GM12891 (cell line): ENCODE measurements around the gene PREX1.

Experiments
- DNase-seq: peaks from one replicate; pipeline ENCODE4 v3.0.0; 2011; ENCODE audit warnings: low spot score; ENCODE audit not compliant: insufficient read length
- FAIRE-seq: peaks from 2 replicates; lab custom pipeline; 2011; peaks lifted over from hg19 to GRCh38; lab: Jason Lieb, UNC
- PAX5 ChIP-seq: IDR thresholded peaks from 2 replicates; pipeline ENCODE4 v1.6.1; 2011; ENCODE audit warnings: low read length, moderate library complexity, mild to moderate bottlenecking; ENCODE audit not compliant: insufficient read depth, severe bottlenecking
- POLR2A ChIP-seq: IDR thresholded peaks from 2 replicates; pipeline ENCODE4 v1.6.1; 2011; ENCODE audit warnings: low read depth, low read length, control low read depth
- POLR2AphosphoS5 ChIP-seq: IDR thresholded peaks from 2 replicates; pipeline ENCODE4 v1.6.1; 2011; ENCODE audit warnings: low read depth, low read length, control low read depth
- POU2F2 ChIP-seq: IDR thresholded peaks from 2 replicates; pipeline ENCODE4 v1.6.1; 2011; ENCODE audit warnings: low read depth, mild to moderate bottlenecking, control low read depth, low read length, moderate library complexity
- SPI1 ChIP-seq: IDR thresholded peaks from 2 replicates; pipeline ENCODE4 v1.6.1; 2011; ENCODE audit warnings: low read depth, low read length, control low read depth
- TAF1 ChIP-seq: IDR thresholded peaks from 2 replicates; pipeline ENCODE4 v1.6.1; 2011; ENCODE audit warnings: low read depth, low read length, control low read depth

PREX1 gene

DNA sequence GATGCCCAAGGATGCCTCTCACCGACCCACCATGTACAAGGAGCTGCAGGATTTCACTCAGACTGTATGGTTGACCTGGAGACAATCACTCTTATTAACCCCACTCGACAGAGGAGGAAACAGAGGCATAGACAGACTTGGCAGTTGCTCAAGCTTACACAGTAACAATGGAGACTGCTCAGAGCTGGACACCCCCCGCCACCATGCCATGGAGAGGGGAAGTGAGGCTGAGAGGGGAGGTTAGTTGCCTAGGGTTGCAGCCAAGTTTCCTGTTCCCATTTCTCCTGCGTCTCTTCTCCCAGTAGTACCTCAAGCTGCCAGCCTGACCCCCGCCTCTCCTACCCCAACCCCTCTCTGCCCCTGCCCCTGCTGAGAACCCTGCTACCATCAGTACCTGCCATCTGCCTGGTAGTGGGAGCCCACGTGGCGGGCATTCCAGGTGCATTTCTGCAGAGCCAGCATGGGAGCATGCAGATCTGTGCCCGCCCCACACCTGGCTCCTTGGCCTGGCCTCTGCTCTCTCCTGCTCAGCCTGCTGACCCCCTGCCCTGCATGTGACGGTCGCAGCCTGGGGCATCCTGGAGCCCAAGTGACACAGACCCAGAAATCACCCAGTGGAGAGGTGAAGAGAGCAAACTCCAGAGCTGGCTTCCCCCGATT is 157.7 kb downstream of the PREX1 start:
- no peak for FAIRE-seq
- DNase-seq, result no peak
- TF ChIP-seq POU2F2, result no peak
- no peak for TF ChIP-seq SPI1
- no peak; the same call in 1 of the 2 replicates for TF ChIP-seq POLR2AphosphoS5
- TF ChIP-seq POLR2A, result no peak
- no peak for TF ChIP-seq TAF1
- TF ChIP-seq PAX5, result no peak

DNA sequence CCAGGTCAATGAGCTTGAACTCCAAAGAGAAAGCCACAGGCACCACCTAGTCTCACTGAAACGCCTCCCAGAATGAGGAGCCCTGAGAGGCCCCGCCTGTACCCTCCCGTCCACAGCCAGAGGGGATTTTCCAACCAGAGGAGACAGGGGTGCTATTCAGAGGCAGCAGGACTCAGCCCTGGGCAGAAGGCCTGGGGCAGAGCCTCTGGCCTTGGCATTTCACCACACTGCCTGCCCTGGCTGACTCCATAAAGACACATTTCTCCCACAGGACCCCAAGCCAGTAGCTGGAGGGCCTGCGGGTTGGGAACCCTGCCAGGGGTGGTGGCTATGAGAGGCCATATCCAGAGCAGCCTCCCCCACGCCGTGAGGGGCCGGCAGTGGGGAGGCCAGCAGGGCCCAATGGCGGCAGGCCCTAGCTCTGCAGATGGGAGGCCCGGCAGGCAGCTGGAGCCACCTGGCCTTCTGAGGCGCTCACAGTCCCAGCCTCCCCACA is 159.3 kb downstream of the PREX1 start:
- TF ChIP-seq POLR2AphosphoS5 (no peak), SPI1 (no peak), TAF1 (no peak), POU2F2 (no peak)
- no peak for DNase-seq
- no peak for FAIRE-seq

GRCh38 chr20:48667889-48668413 is 159.8 kb downstream of the PREX1 start:
- TF ChIP-seq POLR2AphosphoS5, result no peak
- no peak for TF ChIP-seq TAF1
- TF ChIP-seq PAX5, result no peak
- TF ChIP-seq POLR2A, result no peak
- TF ChIP-seq SPI1, result no peak
- TF ChIP-seq POU2F2, result no peak
- DNase-seq, result no peak
- FAIRE-seq, result no peak

DNA sequence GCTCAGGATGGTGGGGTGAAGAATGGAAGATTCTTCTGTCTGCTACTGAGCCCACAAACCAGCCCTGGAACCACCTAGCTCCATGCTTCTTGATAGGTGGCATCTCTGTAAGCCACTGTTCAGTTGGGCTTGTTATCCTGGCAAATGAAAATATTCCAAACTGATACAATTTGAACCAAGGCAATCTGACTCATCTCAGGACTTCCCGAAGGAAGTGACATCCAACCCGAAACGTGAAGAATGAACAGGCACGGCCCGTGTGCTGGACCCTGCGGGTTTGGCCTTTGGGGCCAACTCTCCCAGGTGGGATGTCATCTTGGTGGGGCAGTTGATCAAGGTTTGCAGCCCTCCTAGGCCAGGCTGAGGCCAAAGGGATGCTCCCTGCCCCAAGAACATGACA is 160.3 kb downstream of the PREX1 start:
- TF ChIP-seq PAX5 (no peak), SPI1 (no peak), POU2F2 (no peak), POLR2A (no peak), POLR2AphosphoS5 (no peak)
- DNase-seq (no peak), FAIRE-seq (peak; percentile 5)

- FAIRE-seq, result no peak
- no peak for DNase-seq
- no peak for TF ChIP-seq PAX5
- TF ChIP-seq POLR2AphosphoS5, result 0 out of 2 replicates have a peak, but pooled peaks have one; percentile 11
- no peak for TF ChIP-seq TAF1
- TF ChIP-seq POLR2A, result no peak
- TF ChIP-seq POU2F2, result no peak
- TF ChIP-seq SPI1, result no peak
These were observed 162.0 kb downstream of the PREX1 start for GRCh38 chr20:48665785-48666184.

DNA sequence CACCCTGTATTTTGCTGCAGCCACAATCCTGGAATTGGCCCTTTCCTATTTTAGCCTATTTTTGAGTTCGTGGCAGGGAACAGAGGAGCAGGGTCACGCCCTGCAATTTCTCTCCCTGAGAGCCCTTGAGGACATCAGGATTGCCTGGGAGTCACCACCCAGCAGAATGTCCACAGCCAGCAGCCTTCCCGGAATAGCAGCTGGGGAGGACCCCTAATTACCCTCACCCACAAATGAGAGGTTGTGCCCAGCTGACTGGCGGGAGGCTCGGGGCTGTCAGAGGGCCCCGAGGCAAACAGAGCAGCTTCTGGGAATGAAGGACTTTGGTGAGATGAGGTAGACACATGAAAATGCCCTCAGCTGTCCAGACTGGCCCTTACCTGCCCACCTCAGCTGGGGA is 165.1 kb downstream of the PREX1 start:
- DNase-seq (no peak), FAIRE-seq (no peak)
- TF ChIP-seq POLR2AphosphoS5, result no peak
- no peak for TF ChIP-seq PAX5
- no peak for TF ChIP-seq POLR2A
- TF ChIP-seq SPI1, result no peak
- TF ChIP-seq POU2F2, result no peak
- no peak for TF ChIP-seq TAF1

- DNase-seq (no peak), FAIRE-seq (no peak)
These were observed 166.0 kb downstream of the PREX1 start for GRCh38 chr20:48661575-48662455.

GRCh38 chr20:48660788-48661187 is 167.0 kb downstream of the PREX1 start:
- no peak for FAIRE-seq
- no peak for DNase-seq
- TF ChIP-seq SPI1 (no peak), POLR2A (no peak), PAX5 (no peak), TAF1 (no peak), POLR2AphosphoS5 (no peak), POU2F2 (no peak)

More at GRCh38 chr20:48661575-48662455, 166.0 kb downstream of the PREX1 start:
- TF ChIP-seq SPI1, result no peak
- TF ChIP-seq POLR2AphosphoS5, result no peak
- no peak for TF ChIP-seq PAX5
- no peak for TF ChIP-seq POLR2A

DNA sequence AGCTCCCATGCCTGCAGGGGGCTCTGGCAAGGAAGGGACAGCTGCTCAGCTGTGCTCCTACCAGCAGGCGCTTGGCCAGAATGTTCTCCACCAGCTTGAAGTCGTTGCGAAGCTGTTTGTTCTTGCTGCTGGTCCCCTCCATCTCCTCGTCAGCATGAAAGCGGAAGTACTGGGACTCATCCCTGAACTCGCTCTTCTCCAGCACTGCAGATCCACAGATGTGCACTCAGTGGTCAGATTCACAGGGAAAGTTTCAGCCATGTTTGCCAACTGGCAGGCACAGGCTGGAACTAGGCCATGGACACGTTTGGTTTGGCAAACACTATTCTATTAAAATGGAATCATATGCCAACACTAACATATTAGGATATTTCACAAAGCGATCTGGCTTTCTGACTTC is 167.9 kb downstream of the PREX1 start:
- no peak for DNase-seq
- TF ChIP-seq PAX5, result no peak
- TF ChIP-seq SPI1, result no peak
- TF ChIP-seq TAF1, result no peak
- TF ChIP-seq POLR2A, result no peak
- no peak for TF ChIP-seq POLR2AphosphoS5
- TF ChIP-seq POU2F2, result no peak
- no peak for FAIRE-seq
